Calu3 (cell line): Measurements from ENCODE around the gene WASF1. TPM values are rescaled to one million over a fixed set of nuclear protein-coding genes. Genes with fewer than 3 reads are reported as not detected.

ENCODE experiments used
- BruUV-seq: library from RNA; stranded (reverse); fragments of 400-500 nt; replicated peaks from 2 replicates; lab custom pipeline; 2021; lab: Mats Ljungman, UMichigan
- CTCF ChIA-PET: fragments of 300-600 bp; sonication (Branson Sonifier 250); formaldehyde crosslinking; loops from one replicate; lab custom pipeline; 2022; ENCODE audit warnings: antibody characterized with exemption; lab: Charles Lee
- DNase-seq: peaks from one replicate; pipeline ENCODE4 v3.0.0; 2022
- H3K27ac Mint-ChIP-seq: one replicate; pipeline ENCODE4 v1.8.0; 2022; ENCODE audit warnings: mixed read lengths; ENCODE audit not compliant: unreplicated experiment
- H3K27me3 Mint-ChIP-seq: one replicate; pipeline ENCODE4 v1.8.0; 2022; ENCODE audit warnings: mixed read lengths; ENCODE audit not compliant: unreplicated experiment
- H3K36me3 Mint-ChIP-seq: one replicate; pipeline ENCODE4 v1.8.0; 2022; ENCODE audit warnings: mild to moderate bottlenecking, moderate library complexity, mixed read lengths; ENCODE audit not compliant: insufficient read depth, unreplicated experiment
- H3K4me1 Mint-ChIP-seq: one replicate; pipeline ENCODE4 v1.8.0; 2022; ENCODE audit warnings: mild to moderate bottlenecking, low read depth, mixed read lengths; ENCODE audit not compliant: unreplicated experiment
- H3K4me3 Mint-ChIP-seq: one replicate; pipeline ENCODE4 v1.8.0; 2022; ENCODE audit warnings: mild to moderate bottlenecking, low read depth, moderate library complexity, mixed read lengths; ENCODE audit not compliant: unreplicated experiment
- H3K9me3 Mint-ChIP-seq: one replicate; pipeline ENCODE4 v1.8.0; 2022; ENCODE audit warnings: low read depth, mixed read lengths; ENCODE audit not compliant: unreplicated experiment
- intact Hi-C: fragments of 100-400 bp; cut with micrococcal nuclease; formaldehyde crosslinking; loops from one replicate; pipeline ENCODE4 v1.10.0; 2022; ENCODE audit not compliant: unreplicated experiment
- total RNA-seq: library from RNA; stranded (reverse); gene quantifications from 2 replicates; pipeline ENCODE4 v1.2.3, GENCODE V29; 2022
- TF ChIP-seq, protein P1 (sequence below): fragments of 200-600 bp; IDR thresholded peaks from one replicate; pipeline ENCODE4 v1.8.0; 2022; ENCODE audit warnings: antibody characterized with exemption; ENCODE audit not compliant: unreplicated experiment

WASF1 gene
- total RNA-seq, 1 experiment from 2014 or later: 12.7 TPM

DNA sequence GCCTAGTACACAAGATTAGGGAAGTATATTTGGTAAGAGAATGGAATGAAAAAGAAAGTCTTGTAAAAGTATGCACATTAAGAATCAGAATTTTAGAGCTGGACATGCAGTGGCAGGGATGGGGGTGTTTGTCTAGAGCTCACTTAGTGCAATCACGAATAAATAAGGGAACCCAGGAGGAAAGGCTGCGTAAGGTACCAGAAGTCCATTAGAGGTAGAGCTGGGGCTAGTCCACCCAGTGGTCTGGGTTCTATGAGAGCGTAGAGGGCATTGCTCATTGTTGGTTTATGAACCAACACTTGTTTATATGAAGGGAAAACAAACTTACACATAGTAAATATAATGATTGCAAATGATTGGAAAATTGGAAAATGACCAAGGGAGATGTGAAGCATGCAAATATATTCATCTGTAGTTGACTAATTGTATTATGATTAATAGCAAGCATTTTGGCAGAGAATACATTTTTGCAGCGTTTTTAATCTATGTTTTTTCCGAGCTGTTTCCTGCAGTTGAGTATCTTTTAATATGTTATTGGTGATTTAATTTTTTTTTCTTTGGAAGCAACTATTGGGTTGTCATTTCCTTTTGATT lies 3.9 kb upstream of the WASF1 start:
- intact Hi-C loops: no loop called here
- H3K36me3 Mint-ChIP-seq: no peaks in the 10 kb centered on the region
- CTCF ChIA-PET: no interaction called here

DNA sequence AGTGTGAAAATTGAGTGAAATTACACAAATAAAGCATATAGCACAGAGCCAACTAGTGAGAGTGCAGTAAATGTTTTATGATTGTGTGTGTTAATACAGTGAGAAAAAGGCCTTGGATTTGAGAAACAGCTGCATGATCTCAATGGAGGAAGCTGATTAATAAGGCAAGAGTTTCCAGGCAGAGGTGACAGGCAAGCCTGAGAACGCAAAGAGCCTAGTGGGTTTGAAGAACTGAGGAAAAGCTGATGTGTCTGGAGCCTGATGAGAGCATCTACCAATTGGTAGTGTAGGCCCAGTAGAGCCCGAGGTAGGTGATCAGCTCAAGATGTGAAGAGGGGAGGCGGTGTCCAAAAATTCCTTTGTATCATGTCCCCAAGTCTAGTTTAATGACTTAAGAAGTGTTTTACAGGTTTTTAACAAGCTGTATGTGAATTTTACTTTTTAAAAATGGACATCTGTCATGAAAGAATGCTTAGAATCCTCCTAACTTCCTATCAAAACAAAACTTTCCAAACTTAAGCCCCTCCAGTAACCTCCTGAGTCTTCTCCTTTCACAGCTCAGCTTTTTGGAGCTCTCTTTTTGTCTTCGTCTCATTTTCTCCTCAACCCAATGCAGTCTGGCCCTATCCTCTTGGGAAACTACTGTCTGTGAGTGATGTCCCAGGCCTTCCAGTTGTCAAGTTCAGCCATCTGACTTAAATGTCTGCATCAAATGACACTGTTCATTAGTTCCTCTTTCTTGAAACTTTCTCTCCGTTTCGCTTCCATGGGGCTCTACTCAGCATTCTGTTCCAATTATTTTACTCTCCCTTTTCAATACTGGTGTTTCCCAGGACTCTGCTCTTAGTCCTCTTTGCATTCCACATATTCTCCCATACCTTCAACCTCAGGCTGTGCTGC lies 1.9 kb upstream of the WASF1 start:
- no peak for DNase-seq
- H3K4me3 Mint-ChIP-seq: no peak overlapping the region
- CTCF ChIA-PET: interaction anchor here (0.6 kb wide), 1 partner anchor 988 kb away, joined by 3 read pairs; no protein-coding TSS in a partner anchor
- no peak overlapping the region for H3K27ac Mint-ChIP-seq
- intact Hi-C loops: no loop called here
- H3K27me3 Mint-ChIP-seq: no peaks in the 10 kb centered on the region
- H3K9me3 Mint-ChIP-seq: no peaks in the 10 kb centered on the region
- no TSS peak for BruUV-seq
- H3K36me3 Mint-ChIP-seq: no peaks in the 10 kb centered on the region
- no peaks in the 10 kb centered on the region for H3K4me1 Mint-ChIP-seq
- TF ChIP-seq, protein P1, sequence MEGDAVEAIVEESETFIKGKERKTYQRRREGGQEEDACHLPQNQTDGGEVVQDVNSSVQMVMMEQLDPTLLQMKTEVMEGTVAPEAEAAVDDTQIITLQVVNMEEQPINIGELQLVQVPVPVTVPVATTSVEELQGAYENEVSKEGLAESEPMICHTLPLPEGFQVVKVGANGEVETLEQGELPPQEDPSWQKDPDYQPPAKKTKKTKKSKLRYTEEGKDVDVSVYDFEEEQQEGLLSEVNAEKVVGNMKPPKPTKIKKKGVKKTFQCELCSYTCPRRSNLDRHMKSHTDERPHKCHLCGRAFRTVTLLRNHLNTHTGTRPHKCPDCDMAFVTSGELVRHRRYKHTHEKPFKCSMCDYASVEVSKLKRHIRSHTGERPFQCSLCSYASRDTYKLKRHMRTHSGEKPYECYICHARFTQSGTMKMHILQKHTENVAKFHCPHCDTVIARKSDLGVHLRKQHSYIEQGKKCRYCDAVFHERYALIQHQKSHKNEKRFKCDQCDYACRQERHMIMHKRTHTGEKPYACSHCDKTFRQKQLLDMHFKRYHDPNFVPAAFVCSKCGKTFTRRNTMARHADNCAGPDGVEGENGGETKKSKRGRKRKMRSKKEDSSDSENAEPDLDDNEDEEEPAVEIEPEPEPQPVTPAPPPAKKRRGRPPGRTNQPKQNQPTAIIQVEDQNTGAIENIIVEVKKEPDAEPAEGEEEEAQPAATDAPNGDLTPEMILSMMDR: no peak

More for the DNA sequence above, 3.9 kb upstream of the WASF1 start:
- DNase-seq: no peak
- TF ChIP-seq, protein P1: no peak
- no peaks in the 10 kb centered on the region for H3K9me3 Mint-ChIP-seq
- no peak overlapping the region for H3K4me3 Mint-ChIP-seq
- H3K27me3 Mint-ChIP-seq: no peaks in the 10 kb centered on the region
- no TSS peak for BruUV-seq
- no peaks in the 10 kb centered on the region for H3K4me1 Mint-ChIP-seq
- no peak overlapping the region for H3K27ac Mint-ChIP-seq

DNA sequence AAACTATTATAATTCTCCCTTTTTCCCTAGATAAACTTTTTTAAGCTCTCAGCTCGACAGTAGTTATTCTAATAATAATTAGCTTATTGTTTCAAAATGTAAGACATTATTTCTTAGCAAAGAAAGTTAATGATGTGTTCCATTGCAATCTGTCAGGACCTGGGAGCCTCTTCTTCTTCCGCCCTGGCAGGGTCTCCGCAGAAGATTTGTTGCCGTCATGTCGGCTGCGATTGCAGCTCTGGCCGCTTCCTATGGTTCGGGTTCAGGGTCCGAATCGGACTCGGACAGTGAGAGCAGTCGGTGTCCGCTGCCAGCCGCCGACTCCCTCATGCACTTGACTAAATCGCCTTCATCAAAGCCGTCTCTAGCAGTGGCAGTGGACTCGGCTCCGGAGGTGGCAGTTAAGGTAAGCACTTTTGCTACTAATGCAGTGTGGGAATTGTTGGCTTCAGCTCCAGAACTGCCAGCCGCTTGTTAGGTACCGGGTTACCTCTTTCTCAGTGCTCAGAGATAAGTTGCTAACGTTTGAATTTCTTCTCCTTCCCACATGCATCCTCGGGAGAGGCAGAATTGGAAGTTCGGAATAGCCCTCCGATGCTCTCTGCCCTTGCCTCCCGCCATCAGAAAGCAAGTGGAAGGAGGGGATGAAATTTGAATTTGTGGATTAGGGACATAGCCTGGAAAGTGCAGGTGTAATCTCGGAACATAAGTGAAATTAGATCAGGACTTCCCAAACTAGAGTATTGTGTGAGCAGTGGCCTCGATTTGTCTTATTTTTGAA lies 948 bp upstream of the WASF1 start, which contains the start of gene CDC40:
CDC40 (plus strand) TSS at position 200 of the 781 bp plus-strand sequence; CDS start at position 218, 18 bp downstream.
- no peaks in the 10 kb centered on the region for H3K27me3 Mint-ChIP-seq
- no peaks in the 10 kb centered on the region for H3K9me3 Mint-ChIP-seq
- CTCF ChIA-PET: interaction anchor here (0.6 to 0.7 kb wide), 2 partner anchors 89 to 1997 kb away, joined by 3 to 4 read pairs; no protein-coding TSS in a partner anchor
- no peak within 1 kb of the TSS for H3K27ac Mint-ChIP-seq
- TF ChIP-seq, protein P1: no peak
- DNase-seq: peak; percentile 35
- BruUV-seq: TSS peak; percentile 45
- intact Hi-C loops: no loop called here
- H3K36me3 Mint-ChIP-seq: no peaks in the 10 kb centered on the region
- H3K4me3 Mint-ChIP-seq: no peak within 1 kb of the TSS
- no peaks in the 10 kb centered on the region for H3K4me1 Mint-ChIP-seq
